Measurements from ENCODE around the gene LBR.

The LBR gene

GRCh38 chr1:225373155-225373554 is 54.7 kb downstream of the LBR start:
- DNase-seq (ENCODE audit: low read depth), result no peak

- no peak for DNase-seq (ENCODE audit: low read depth)
Measured at GRCh38 chr1:225371366-225372010, 56.4 kb downstream of the LBR start.

- DNase-seq (ENCODE audit: low read depth), result peak; percentile 67
Measured at GRCh38 chr1:225368036-225368552, 59.7 kb downstream of the LBR start.

GRCh38 chr1:225366552-225366951 is 61.3 kb downstream of the LBR start:
- no peak for DNase-seq (ENCODE audit: low read depth)

- DNase-seq (ENCODE audit: low read depth), result no peak
Measured at GRCh38 chr1:225366018-225366417, 61.8 kb downstream of the LBR start.

- DNase-seq (ENCODE audit: low read depth), result no peak
Measured at GRCh38 chr1:225364439-225364838, 63.4 kb downstream of the LBR start.

GRCh38 chr1:225362805-225363204 is 65.0 kb downstream of the LBR start:
- no peak for DNase-seq (ENCODE audit: low read depth)

- DNase-seq (ENCODE audit: low read depth), result no peak
Measured at GRCh38 chr1:225361176-225361575, 66.7 kb downstream of the LBR start.

GRCh38 chr1:225360119-225360518 is 67.7 kb downstream of the LBR start:
- no peak for DNase-seq (ENCODE audit: low read depth)

- no peak for DNase-seq (ENCODE audit: low read depth)
Measured at GRCh38 chr1:225355863-225356262, 72.0 kb downstream of the LBR start.

GRCh38 chr1:225354906-225355305 is 72.9 kb downstream of the LBR start:
- DNase-seq (ENCODE audit: low read depth), result peak; percentile 40
